GM18858 (cell line): ENCODE data around the gene MAPK7.

Source experiments
- ATAC-seq: cut with Tn5 transposase; IDR thresholded peaks from one replicate; pipeline ENCODE4 v1.9.1; 2021; ENCODE audit not compliant: unreplicated experiment

The MAPK7 gene

DNA sequence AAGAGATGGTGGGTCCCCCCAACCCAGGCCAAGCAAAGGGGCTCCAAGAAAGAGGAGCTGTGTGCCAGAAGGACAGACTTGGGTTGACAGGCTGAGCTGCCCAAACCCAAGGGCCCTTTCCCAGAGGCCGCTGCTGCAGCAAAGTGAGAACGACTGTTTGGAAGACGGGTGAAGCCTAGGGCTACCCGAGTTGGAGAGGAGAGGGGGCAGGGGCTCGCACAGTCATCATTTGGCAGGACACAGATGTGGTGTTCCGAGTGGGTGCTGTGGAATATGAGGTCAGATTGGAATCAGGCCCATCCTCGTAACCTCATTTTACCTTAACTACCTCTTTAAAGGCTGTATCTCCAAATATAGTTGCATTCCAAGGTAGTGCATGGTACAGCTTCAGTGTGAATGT is 14.0 kb downstream of the MAPK7 start:
- no peak for ATAC-seq

DNA sequence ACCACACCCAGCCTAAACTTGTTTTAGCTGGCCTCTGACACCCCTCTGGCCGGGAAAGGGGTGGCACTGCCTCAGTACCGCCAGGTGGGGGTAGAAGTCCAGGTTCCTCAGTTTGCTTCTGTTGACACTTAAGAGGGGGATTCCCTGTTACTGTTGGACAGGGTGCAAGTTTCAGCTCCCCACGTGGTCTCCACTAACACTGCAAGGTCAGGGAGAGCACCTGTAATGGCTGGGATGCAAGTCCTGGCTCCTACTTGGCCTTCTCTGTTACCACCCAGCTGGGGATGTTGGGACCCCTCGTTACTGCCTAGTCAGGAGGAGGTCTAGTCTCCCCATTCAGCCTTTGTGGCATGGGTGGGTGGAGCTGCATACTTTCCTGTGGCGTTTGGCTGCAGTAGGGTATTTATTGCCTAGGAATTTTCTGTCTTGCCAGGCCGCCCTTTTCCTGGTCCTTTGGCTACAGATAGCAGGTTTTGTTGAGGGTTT is 19.3 kb downstream of the MAPK7 start:
- no peak for ATAC-seq

DNA sequence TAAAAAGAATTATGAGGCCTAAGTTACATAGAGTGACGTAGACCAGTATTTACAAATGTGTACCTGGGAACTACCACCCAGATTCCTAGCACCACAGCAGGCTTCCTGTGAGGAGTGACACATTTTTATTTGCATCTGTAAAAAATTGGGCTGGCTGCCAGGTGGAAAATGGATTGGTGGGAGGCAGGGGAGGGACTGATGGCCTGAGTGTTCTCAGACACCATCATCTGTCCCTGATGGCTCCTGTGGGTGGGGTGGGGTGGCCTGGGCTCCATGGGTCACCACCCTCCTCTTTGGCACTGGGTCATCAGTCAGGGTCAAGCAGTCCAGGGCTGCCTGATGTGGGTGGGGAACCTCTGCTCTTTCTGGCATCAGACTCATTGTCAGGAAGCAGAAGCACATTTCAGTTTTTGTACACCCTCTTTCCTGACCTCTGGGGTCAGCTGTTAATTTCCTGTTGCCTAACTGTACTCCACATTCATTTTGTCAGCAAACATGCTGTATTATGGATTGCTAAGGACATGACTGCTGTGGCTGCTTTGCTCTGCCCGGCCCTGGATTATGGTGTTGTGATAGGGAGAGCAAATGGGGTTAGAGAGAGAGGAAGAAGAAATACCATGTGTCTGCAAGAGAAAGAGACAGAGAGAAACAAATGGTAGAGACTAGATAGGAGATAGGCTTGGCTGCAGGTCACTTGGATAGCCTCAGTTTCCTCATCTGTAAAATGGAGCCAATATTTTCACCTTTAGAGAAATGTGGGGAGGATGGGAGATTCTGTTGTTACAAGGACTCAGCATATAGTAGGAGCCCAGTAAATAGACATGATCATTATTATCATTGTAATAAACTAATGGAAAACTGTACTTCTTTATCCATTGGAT is 20.2 kb downstream of the MAPK7 start:
- no peak for ATAC-seq

DNA sequence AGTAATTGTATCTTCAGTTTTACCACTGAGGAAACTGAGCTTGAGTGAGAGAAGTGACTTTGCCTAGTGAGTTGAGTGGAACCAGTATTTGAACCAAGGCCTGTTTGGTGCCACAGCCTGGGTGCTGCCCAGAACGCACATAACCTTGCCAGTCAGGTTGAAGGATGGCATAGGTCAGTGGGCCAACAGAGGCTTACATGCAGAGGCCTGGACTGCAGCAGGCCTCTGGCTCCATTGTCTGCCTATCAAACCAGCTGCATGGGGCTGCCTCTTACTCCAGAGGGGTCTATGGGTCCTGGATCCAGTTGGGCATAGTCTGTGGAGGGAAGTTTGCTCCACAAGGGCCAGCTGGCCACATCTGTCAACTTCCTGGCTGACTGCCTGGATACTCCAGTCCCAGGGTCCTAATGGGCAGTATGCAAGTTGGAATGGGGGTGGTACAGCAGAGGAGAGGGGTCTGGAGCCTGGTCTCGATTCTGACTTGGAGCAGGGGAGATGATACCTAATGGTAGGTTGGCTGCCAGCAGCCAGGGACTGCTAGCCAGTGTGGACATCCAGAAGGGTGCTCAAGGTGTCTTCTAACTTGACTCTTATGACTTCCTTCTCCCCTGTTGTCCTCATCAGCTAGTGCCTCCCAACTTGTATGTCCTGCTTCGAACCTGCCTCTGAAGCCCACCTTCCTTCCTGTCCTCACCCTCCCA is 21.6 kb downstream of the MAPK7 start:
- no peak for ATAC-seq

DNA sequence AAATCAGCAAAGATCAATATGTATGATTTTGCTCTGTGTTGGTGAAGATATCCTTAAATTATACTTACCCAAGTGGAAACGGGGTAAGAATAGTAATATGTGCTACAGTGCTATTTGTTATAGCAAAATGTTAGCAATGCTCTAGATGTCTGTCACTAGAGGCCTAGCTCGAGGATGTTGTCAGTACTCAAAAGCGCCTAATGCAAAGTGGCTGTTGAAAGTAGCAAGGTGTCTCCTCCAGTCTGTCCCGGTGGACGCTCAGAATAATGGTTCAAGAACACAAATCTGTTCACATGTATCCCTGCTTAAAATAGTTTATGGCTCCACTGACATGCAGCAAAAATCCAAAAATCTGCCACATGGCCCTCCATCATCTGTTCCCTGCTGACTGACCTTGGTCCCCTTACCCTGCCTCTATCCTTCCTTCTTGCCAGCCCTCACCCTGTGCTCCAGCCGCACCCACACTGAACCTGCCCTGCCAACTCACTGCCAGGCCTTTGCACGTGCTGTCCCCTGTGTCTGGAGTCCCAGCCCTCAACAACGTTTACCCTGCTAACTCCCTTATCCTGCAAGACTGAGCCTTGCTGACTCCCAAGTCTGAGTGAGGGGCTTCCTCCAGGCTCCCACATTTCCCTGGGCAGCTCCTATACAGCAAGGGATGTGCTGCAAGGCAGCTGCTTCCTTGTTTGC is 23.2 kb downstream of the MAPK7 start:
- no peak for ATAC-seq

DNA sequence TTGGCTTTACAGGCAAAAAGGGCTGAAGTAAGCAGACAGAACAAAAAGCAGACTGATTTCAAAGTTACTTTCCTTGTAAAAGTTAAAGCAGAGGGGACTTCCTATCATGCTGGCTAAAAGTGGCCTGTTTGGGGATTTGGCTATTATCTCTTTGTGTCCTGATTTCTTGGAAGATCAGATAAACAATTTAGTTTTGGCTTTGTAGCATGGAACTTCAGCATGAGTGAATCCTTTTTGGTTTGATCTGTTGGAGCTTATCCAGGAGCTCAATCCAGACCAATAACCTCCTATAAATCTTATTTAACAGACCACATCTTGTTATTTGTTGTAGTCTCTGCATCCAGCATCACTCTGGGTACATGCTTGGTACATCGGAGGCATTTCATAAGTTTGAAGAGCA is 23.9 kb downstream of the MAPK7 start:
- ATAC-seq = no peak

DNA sequence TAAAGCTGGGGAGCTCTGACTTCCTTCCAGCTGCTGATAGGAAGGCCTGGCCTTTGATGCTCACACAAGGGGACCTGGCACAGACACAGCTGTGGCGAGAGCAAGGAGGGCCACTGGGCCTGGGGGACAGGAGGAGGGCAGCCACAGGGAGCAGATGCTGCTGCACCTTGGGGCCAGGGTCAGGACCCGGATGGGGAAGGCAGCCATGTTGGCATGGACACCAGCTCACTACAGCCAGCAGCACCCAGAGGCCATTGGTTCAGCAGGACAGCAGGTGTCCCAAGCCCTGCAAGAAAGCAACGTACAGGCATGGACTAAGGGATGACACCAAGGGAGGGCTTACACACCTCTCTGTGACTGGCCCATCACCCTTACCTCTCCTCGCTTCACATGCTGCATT is 24.7 kb downstream of the MAPK7 start:
- ATAC-seq = no peak

DNA sequence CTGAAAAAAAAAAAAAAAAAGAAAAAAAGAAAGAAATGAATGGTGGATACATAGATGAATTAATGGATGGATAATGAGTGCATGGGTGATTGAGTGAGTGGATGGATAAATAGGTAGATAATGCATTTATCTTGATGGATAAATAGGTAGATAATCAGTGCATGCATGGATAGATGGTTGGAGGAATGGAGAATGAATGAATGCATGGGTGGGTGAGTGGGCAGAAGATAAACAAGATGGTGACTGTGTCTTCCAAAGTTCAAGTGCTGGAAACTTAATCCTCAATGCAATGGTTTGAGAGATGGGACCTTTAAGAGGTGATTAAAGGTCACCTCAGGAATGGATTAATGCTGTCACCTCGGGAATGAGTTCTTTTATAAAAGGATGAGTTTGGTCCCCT is 26.0 kb downstream of the MAPK7 start:
- ATAC-seq = no peak

DNA sequence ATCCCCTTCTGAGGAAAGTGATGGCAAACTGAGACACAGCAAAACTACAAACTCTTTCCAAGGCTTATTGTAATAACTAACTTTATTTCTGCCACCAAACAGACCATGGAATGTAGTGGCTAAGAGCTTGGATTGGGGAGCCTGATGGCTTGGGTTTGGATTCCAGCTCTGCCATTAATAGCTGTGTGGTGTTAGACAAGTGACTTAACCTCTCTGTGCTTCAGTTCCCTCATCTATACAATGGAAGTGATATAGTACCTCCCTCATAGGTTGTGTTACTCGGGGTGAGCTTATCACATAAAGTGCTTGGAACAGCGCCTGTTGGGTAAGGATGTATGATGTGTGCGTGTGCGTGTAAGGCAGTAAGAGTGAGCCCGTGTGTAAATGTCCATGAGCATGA is 26.8 kb downstream of the MAPK7 start:
- ATAC-seq = no peak

DNA sequence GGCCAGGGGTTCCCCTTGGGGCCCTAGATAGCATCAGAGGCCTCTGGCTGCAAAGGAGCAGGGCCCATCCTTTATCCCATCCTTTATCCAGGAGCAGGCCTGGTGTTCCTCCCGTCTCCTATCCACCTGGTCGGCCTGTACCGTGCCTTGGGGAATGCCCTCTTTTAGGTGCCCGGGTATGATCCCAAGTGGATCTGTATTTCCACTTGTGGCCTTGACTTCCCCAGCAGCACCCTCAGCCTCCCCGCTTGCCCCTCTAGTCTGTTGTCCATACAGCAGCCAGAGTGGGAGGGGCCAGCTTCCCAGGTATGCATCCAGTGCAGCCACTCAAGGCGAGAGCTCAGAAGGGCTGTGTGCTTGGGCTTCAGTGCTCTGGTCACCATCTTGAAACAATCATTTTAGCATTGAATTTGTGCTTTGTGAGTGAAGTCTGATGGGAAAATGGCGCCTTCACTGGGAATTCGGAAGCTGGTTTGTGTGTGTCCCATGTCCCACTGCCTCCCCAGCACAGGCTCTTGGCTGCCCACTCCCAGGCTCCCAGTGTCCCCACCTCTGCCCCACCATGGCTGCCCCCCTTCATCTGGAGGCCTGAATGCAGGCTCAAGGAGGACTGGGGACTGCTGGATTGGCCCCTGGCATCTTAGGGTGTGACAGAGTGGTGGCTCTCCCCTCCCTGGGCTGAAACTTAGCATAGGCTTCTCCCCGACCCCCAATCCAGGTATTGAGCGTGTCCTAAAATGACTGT is 29.5 kb downstream of the MAPK7 start:
- ATAC-seq = no peak

DNA sequence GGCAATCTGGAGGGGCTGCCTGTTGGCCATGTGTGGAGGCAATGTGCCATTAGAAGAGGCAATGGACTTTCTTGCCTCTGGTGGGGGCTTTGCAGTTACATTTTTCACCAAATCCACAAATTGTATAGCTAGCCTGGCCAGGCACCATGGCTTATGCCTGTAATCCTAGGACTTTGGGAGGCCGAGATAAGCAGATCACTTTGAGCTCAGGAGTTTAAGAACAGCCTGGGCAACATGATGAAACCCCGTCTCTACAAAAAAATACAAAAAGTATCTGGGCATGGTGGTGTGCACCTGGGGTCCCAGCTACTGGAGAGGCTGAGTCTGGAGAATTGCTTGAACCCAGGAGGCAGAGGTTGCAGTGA is 30.0 kb downstream of the MAPK7 start:
- ATAC-seq = no peak

DNA sequence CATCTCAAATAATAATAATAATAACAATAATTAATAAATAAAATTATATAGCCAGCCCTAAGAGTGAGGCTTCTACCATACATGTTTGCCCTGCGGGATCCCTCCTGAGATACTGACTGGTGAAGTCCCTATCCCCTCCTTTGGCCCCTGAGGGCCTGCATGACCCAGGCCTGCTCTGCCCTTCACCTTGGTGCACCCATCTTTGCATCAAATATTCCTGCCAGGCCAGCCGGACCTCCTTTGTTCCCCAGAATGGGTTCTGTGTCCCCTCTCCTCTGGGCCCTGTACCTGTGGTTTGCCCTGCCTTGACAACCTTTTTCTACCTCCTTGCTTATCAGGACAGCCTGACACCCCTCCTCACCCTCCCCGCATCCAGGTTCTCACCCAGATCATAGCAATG is 30.8 kb downstream of the MAPK7 start:
- no peak for ATAC-seq

DNA sequence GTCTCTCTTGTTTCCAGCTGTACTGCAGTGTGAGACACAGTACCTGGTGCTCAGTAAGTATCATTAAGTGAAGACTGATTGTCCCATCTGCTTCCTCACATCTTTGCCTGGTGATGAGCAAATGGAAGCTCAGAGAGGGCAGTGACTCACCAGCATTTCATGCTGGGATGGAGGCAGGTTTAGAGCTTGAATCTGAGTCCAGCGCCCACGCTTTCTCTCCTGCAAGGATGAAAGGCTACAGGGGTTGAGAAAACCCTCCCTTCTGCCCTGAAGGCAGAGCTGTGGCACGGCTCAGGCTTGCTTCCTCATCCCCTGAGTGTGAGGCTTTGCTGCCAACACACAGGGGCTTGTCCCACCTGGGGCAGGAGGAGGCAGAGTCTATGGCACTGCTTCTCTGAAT is 31.2 kb downstream of the MAPK7 start:
- ATAC-seq = no peak

DNA sequence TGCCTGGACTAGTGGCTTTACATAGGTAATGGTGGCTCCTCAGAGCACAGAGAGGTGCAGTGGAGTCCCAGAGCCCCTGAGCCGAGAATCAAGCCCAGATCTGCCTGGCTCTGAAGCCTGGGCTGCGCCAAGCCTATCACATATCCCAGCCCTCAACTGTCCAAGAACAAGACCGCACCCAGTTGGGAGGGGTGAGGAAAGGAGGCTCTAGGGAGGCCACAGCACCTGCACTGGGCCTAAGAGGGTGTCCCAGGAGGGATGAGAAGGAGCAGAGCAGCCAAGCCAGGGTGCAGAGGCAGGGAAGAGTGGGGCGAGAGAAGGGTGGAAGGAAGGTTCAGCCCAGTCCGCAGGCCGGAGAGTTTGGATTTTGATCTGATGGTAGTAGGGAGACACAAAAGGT is 31.8 kb downstream of the MAPK7 start:
- ATAC-seq = no peak

DNA sequence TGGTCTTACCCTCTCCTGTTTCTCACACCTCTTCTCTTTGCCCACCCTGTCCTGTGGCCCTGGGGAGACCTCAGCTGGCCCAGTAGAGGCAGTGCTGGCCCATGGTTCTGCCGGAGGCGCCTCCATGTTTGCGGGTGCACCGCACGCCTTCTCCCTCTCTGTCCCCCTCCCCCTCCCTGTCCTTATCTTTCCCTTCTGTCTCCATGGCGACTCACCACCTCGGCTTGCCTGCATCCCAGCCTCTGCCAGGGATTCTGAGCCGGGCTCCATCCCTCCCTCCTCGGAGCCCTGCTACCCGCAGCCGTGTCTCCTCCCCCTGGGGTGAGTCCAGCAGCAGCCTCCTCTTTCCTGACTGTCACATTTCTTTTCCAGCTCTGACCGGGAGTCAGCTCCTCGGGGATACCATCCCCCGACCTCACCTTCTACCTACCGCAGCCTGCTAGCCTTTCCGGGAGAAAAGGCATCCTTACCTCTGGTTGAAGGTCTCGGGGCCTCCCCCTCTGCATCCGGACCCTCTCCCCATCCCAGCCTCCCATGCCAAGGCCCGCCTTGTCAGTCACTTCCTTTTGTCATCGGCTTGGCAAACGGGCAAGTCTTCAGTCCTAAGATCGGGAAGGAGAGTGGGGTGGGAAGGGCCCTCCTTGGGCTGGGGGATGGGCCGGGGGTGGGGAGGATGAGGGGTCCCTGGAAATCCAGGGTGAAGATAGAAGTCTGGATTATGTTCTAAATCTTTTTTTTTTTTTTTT is 32.8 kb downstream of the MAPK7 start, which contains the start of gene RNF112:
Gene RNF112, plus strand, starts transcription at position 358 of the 746 bp plus-strand sequence. Its CDS starts 177 bp downstream, at position 535.
- ATAC-seq = no peak

DNA sequence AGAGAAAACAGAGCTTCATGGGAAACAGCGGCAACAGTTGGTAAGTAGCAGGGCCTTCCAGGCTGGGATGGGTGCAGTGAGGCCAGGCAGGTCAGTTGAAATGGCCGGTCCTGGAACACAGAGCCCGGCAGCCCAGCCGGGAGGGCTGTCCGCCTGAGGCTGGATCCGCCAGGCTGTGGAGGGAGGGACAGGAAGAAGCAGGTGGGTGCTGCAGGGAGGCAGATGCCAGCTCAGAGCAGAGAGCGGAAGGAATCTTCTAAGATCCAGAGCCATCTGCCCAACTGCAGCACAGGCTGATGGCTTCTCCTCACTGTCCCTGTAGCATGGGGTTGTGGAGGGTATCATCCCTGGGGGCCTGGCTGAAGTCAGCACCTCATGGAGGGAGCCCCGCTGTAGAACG is 33.3 kb downstream of the MAPK7 start:
- no peak for ATAC-seq

DNA sequence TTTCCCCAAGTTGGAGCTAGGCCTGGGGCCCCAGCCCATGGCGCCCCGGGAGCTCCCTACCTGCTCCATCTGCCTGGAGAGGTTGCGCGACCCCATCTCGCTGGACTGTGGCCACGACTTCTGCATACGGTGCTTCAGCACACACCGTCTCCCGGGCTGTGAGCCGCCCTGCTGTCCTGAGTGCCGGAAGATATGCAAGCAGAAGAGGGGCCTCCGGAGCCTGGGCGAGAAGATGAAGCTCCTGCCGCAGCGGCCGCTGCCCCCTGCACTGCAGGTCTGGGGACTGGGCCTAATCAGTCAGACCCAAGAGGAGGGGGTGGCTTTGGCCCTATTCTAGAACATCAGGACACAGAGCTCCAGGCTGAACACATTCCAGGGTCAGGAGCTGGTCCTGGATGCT is 34.2 kb downstream of the MAPK7 start:
- no peak for ATAC-seq

DNA sequence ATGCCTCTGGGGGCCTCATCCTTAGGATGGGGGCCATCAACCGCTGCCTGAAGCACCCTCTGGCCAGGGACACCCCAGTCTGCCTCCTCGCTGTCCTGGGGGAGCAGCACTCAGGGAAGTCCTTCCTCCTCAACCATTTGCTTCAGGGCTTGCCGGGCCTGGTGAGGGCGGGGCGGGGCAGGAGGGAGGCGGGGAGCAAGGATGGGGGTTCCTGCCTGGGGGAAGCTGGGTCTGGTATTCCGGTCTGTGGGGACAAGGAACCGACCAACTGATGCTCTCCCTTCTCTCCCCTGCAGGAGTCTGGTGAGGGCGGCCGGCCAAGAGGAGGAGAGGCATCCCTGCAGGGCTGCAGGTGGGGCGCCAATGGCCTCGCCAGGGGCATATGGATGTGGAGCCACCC is 34.7 kb downstream of the MAPK7 start:
- ATAC-seq = no peak

DNA sequence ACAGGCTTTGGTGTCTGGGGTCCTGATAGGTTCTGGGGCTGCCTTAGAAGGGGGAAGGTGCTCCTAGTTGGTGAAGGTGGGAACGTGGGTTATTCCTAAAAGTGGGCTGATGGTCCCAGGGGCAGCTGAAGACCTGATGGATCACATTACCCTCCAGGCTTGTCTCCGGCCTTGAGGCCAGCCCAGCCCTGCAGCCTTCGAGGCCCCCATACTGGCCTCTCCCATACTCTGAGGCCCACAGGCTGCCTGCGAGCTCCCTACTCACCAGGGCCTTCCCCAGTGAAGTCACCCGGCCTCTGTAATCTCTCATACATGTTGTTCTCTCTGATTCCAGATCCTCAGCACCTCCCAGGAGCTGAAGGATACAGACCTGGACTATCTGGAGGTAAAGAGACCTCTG is 35.5 kb downstream of the MAPK7 start:
- no peak for ATAC-seq
